Keratinocyte (primary cell): ENCODE results near the gene ABLIM2. TPM values are rescaled to one million over a fixed set of nuclear protein-coding genes. Genes with fewer than 3 reads are reported as not detected.

Source experiments
- DNase-seq: peaks from one replicate; pipeline ENCODE4 v3.0.0-alpha.2; 2011; ENCODE audit warnings: low read depth, missing footprints, low spot score
- FAIRE-seq: peaks from 2 replicates; lab custom pipeline; 2011; peaks lifted over from hg19 to GRCh38; lab: Jason Lieb, UNC
- H2AFZ ChIP-seq: 2 replicates; pipeline ENCODE4 v1.6.0; 2012; ENCODE audit warnings: low read length, control low read depth, inconsistent platforms; ENCODE audit not compliant: control insufficient read depth
- H3K27ac ChIP-seq: 2 replicates; pipeline ENCODE4 v1.5.1; 2011; ENCODE audit warnings: low read length; ENCODE audit not compliant: control insufficient read depth, insufficient read depth
- H3K27me3 ChIP-seq: 3 replicates; pipeline ENCODE4 v1.6.0; 2011; ENCODE audit warnings: low read length; ENCODE audit not compliant: control insufficient read depth, insufficient read depth; ENCODE audit errors: extremely low read depth
- H3K36me3 ChIP-seq, 2 experiments: 2 replicates in 1 of 2; 3 replicates in 1 of 2; pipeline ENCODE4 v1.5.1; 2011; ENCODE audit warnings: low read length in 2 of 2, mild to moderate bottlenecking in 1 of 2; ENCODE audit not compliant: control insufficient read depth in 2 of 2, insufficient read depth in 2 of 2; ENCODE audit errors: extremely low read depth in 1 of 2
- H3K4me1 ChIP-seq: 3 replicates; pipeline ENCODE4 v1.5.1; 2011; ENCODE audit warnings: low read length; ENCODE audit not compliant: control insufficient read depth, insufficient read depth; ENCODE audit errors: extremely low read depth
- H3K4me2 ChIP-seq: 3 replicates; pipeline ENCODE4 v1.6.0; 2011; ENCODE audit warnings: low read depth, low read length; ENCODE audit not compliant: control insufficient read depth, insufficient read depth; ENCODE audit errors: extremely low read depth
- H3K4me3 ChIP-seq, 3 experiments: fragments of 200-600 bp in 1 of 3; sonication (generic) in 1 of 3; 2 replicates in 2 of 3; 3 replicates in 1 of 3; pipeline ENCODE4 v1.5.1; 2011 to 2016; ENCODE audit warnings: low read length in 3 of 3, mild to moderate bottlenecking in 3 of 3, control low read depth in 2 of 3, inconsistent platforms in 1 of 3, low read depth in 1 of 3, mixed read lengths in 1 of 3, mixed run types in 1 of 3, moderate library complexity in 1 of 3; ENCODE audit not compliant: control insufficient read depth in 2 of 3, insufficient read depth in 2 of 3; ENCODE audit errors: extremely low read depth in 1 of 3
- H3K79me2 ChIP-seq: 2 replicates; pipeline ENCODE4 v1.6.0; 2012; ENCODE audit warnings: low read length; ENCODE audit not compliant: control insufficient read depth, insufficient read depth
- H3K9ac ChIP-seq: 3 replicates; pipeline ENCODE4 v1.6.0; 2011; ENCODE audit warnings: low read length; ENCODE audit not compliant: control insufficient read depth, insufficient read depth; ENCODE audit errors: extremely low read depth
- H3K9me1 ChIP-seq: 3 replicates; pipeline ENCODE4 v1.6.0; 2011; ENCODE audit warnings: low read length; ENCODE audit not compliant: control insufficient read depth, insufficient read depth; ENCODE audit errors: extremely low read depth
- H3K9me3 ChIP-seq: 2 replicates; pipeline ENCODE4 v1.5.1; 2012; ENCODE audit warnings: low read depth, low read length; ENCODE audit not compliant: control insufficient read depth
- H4K20me1 ChIP-seq: 3 replicates; pipeline ENCODE4 v1.6.0; 2011; ENCODE audit warnings: low read length; ENCODE audit not compliant: control insufficient read depth, insufficient read depth; ENCODE audit errors: extremely low read depth
- CTCF ChIP-seq, 3 experiments: IDR thresholded peaks in 1 of 3; conservative IDR thresholded peaks in 1 of 3; optimal IDR thresholded peaks in 1 of 3; 2 replicates in 2 of 3; 3 replicates in 1 of 3; pipeline versions ENCODE3 to v1.5.1; 2011; ENCODE audit warnings: low read length in 3 of 3, mild to moderate bottlenecking in 3 of 3, moderate library complexity in 2 of 3, control low read depth in 1 of 3, inconsistent platforms in 1 of 3; ENCODE audit not compliant: insufficient read depth in 2 of 3; ENCODE audit errors: extremely low read depth in 1 of 3
- EZH2 ChIP-seq: IDR thresholded peaks from one replicate; pipeline ENCODE4 v1.6.1; 2012; ENCODE audit warnings: inconsistent platforms, mild to moderate bottlenecking, low read length, moderate library complexity
- dilution Hi-C: fragments of 300-500 bp; cut with MboI; formaldehyde crosslinking; loops from one replicate; pipeline ENCODE4 v1.7.0; 2020; ENCODE audit warnings: low sequenced_read_pairs; ENCODE audit not compliant: extremely low pct_ligation_motif_present
- polyA plus RNA-seq, 5 experiments: library from polyadenylated mRNA; depleted of rRNA in 3 of 5; stranded (reverse) in 3 of 5; stranded (forward) in 1 of 5; unstranded in 1 of 5; fragments of >200 nt; gene quantifications; 1 replicate in 1 of 5; 2 replicates in 3 of 5; 3 replicates in 1 of 5; pipeline versions ENCODE4 v1.2.1 to v1.2.3, GENCODE V29; 2011 to 2012; ENCODE audit warnings: missing spikeins in 2 of 5, low read depth in 1 of 5, low replicate concordance in 1 of 5

Gene ABLIM2
- polyA plus RNA-seq, 1 donor (not counting 4 experiments of a cell fraction or from before 2014, with no cell fraction given) = 0.94 TPM

GRCh38 chr4:8006471-8006870 lies 152.1 kb downstream of the ABLIM2 start:
- DNase-seq = no peak
- Histone ChIP-seq H3K27ac (no peak overlapping the region), H2AFZ (no peak overlapping the region), H4K20me1 (no peaks in the 10 kb centered on the region), H3K27me3 (peaks cover 42% of the 10 kb centered on the region), H3K9ac (no peak overlapping the region), H3K9me1 (no peaks in the 10 kb centered on the region), H3K4me2 (no peak overlapping the region), H3K79me2 (no peaks in the 10 kb centered on the region), H3K4me1 (no peaks in the 10 kb centered on the region), H3K4me3 (no peak overlapping the region), H3K36me3 (no peaks in the 10 kb centered on the region), H3K9me3 (no peaks in the 10 kb centered on the region)
- FAIRE-seq = no peak
- no peak for TF ChIP-seq CTCF (optimal IDR thresholded peaks at IDR 0.05 in 1 of 3, IDR thresholded peaks at IDR 0.05 in 1 of 3, conservative IDR thresholded peaks at IDR 0.05 in 1 of 3; ENCODE audit: extremely low read depth in 1 of 3, insufficient read depth in 2 of 3, low read length in 3 of 3)
- no peak for TF ChIP-seq EZH2
- dilution Hi-C loops = no loop called here

GRCh38 chr4:8005814-8006215 lies 152.8 kb downstream of the ABLIM2 start:
- Histone ChIP-seq H3K4me3 (no peak overlapping the region), H3K9me1 (no peaks in the 10 kb centered on the region), H3K4me2 (no peak overlapping the region), H4K20me1 (no peaks in the 10 kb centered on the region), H3K27me3 (peaks cover 40% of the 10 kb centered on the region), H2AFZ (no peak overlapping the region), H3K27ac (no peak overlapping the region), H3K79me2 (no peaks in the 10 kb centered on the region), H3K9ac (no peak overlapping the region), H3K9me3 (no peaks in the 10 kb centered on the region), H3K4me1 (no peaks in the 10 kb centered on the region), H3K36me3 (no peaks in the 10 kb centered on the region)
- no peak for DNase-seq
- dilution Hi-C loops = no loop called here
- no peak for FAIRE-seq
- TF ChIP-seq CTCF (optimal IDR thresholded peaks at IDR 0.05 in 1 of 3, IDR thresholded peaks at IDR 0.05 in 1 of 3, conservative IDR thresholded peaks at IDR 0.05 in 1 of 3; ENCODE audit: extremely low read depth in 1 of 3, insufficient read depth in 2 of 3, low read length in 3 of 3) = no peak
- TF ChIP-seq EZH2 = no peak
